HL-60/S4 treated with retinoic acid at 250 ng/mL for 4 days and 3 days (cell line): ENCODE measurements around the gene HADHB.
"Not testable (repeated sequence)": the region's sequence is repeated elsewhere in the genome, so short reads cannot be mapped to it uniquely, and the experiment has no call there.

Experiments
- in situ Hi-C: fragments of 300-500 bp; cut with MboI; formaldehyde crosslinking; loops from 2 replicates; pipeline ENCODE4 v1.7.0; 2022; ENCODE audit warnings: low sequenced_read_pairs

The HADHB gene

DNA sequence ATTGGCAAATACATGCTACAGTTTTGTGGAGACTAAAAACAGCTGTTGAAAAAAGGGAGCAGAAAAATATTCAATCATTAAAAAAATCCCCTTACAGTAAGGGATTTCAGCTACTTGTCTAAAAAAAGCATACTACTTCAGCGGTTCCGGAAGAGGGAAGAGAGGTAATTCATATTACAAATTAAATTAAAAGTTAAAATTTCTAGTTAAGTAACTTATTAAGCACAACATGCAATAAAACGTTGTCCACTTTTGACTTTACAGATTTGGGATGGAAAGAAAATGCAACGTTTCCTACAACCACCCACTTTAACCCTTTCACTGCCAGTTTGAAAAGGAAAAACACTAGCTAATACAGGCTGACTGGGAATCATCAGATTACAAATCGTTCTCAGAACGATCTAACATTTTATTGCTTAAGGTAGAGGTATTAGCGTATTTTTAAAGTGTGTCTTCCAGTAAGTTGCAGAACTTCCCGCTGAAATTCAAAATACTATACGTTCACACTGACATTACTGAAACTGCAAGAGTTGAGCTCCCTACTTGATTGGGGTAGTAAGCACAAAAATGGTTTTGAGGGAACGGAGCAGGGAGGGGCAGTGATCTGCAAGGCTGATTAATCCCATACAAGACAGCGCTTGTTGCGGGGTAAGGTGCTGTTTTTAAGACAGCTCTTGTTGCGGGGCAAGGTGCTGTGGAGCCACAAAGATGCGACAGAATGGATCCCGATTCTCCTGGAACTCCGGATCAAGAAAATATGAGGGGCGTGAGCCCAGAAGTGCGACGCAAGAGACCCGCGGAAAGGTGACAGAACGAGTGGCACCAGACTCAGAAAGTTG, 1.1 kb upstream of the HADHB start:
- in situ Hi-C loops: loop anchor here (25.0 kb wide), 1 partner anchor 219 kb away; no protein-coding TSS in a partner anchor

- in situ Hi-C loops: loop anchor here (25.0 kb wide), 1 partner anchor 217 kb away; no protein-coding TSS in a partner anchor
Observed at GRCh38 chr2:26245231-26245732, 543 bp downstream of the HADHB start.

DNA sequence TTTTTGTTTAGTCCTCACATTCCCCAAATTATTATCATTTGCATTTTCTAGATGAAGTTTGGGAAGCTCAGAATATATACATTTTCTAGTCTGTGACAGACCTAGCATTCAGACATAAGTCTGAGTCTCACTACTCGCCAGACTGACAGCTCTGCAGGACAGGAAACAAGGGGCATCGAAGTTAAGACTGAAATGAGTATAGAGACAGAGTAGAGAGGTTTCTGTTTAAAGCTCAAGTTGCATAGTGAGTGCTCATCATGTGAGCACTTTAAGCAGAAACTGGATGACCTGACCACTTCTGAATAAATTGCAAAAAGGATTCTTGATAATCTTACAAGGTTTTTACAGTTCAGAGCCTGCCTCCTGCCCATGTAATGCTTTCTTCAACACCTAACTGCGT, 1.1 kb downstream of the HADHB start:
- in situ Hi-C loops: loop anchor here (25.0 kb wide), 1 partner anchor 216 kb away; no protein-coding TSS in a partner anchor

DNA sequence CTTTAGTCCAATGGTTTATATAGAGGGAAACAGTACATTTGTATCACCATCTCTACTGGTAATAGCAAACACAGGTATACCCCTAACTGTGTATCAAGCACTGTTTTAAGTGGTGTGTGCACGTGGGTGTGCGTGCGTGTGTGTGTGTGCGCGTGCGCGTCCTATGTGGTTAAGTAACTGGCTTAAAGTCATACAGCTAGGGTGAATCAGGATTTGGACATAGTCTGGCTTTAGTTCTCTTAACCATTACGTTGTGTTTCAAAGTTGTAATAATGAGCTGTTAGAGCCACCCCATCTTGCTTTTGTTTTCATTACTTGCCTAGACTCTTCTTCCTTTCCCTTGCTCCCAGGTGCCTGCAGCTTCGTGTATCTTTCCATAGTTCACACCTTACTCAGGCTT, 2.1 kb downstream of the HADHB start:
- in situ Hi-C loops: loop anchor here (25.0 kb wide), 1 partner anchor 215 kb away; no protein-coding TSS in a partner anchor

DNA sequence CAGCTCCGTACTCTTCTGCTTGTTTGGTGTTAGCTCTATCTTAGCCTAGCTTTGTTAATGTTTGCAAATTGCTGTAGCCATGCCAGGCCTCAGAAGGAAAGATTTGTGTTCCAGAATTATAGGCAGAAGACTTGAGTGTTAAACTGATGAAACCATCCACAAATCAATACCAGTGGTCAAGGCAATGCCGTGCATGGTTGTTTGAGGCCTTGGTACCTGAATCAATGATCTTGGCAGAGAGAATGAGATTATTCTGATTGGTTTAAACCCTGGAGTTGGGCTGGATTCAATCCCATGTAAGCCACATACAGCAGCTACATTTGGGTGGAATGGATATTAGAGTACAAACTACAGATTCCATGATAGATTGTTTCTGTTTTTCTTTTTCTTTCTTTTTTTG, 4.9 kb downstream of the HADHB start:
- in situ Hi-C loops: loop anchor here (25.0 kb wide), 1 partner anchor 213 kb away; no protein-coding TSS in a partner anchor

- in situ Hi-C loops: no loop called here
Observed at GRCh38 chr2:26251893-26252292, 7.2 kb downstream of the HADHB start.

- in situ Hi-C loops: no loop called here
Observed at GRCh38 chr2:26255759-26256384, 11.1 kb downstream of the HADHB start.

DNA sequence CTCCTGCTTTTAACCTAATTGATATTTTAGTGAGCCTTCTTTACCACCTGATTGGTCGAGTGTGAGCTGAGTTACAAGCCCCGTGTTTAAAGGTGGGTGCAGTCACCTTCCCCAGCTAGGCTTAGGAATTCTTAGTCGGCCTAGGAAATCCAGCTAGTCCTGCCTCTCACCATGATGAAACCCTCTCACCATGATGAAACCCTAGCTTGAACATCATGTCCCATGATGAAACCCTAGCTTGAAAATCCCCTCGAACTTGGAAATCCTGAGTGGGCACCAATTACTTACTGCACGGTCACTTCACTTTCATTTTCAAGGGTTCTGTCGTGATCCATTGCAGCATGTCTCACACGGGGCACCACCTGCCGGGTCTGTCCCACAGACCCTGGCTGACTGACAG, 14.1 kb downstream of the HADHB start:
- in situ Hi-C loops: not testable (repeated sequence)

GRCh38 chr2:26268213-26268612, 23.5 kb downstream of the HADHB start:
- in situ Hi-C loops: no loop called here

- in situ Hi-C loops: not testable (repeated sequence)
Observed at GRCh38 chr2:26268670-26269385, 24.1 kb downstream of the HADHB start.

GRCh38 chr2:26269571-26270158, 24.9 kb downstream of the HADHB start:
- in situ Hi-C loops: no loop called here

DNA sequence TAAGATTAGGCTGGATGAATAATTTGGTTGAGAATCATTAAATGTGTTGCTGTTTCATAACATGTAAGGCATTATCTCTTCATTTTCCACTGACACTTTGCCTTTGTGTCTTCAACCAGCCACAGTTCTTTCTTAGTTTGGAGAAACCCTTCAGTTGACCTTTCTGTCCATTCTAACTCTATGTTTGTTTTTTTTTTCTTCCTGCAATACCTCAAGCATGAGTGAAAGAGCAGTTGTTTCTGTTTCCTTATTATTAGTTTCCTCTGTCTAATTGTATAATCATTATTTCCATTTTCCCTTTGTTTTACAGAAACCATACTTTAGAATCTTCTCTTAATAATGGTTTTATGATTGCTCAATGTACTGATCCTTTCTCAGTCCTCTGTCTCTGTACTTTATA, 25.6 kb downstream of the HADHB start:
- in situ Hi-C loops: no loop called here

DNA sequence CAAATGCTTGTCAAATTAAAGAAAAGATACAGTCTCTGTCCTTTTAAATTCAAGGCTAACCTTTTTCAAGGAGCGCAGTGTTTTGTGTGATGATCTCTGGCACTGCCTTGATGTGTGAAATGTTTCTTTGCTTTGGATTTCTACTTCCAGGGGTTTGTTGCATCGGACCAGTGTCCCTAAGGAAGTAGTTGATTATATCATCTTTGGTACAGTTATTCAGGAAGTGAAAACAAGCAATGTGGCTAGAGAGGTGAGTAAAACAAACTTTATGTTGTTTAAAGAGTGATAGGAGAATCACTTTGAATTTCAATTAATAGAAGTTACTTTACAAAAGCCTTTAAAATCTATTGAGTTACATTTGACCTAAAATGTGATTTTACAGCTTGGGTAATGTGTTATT, 28.8 kb downstream of the HADHB start:
- in situ Hi-C loops: no loop called here

DNA sequence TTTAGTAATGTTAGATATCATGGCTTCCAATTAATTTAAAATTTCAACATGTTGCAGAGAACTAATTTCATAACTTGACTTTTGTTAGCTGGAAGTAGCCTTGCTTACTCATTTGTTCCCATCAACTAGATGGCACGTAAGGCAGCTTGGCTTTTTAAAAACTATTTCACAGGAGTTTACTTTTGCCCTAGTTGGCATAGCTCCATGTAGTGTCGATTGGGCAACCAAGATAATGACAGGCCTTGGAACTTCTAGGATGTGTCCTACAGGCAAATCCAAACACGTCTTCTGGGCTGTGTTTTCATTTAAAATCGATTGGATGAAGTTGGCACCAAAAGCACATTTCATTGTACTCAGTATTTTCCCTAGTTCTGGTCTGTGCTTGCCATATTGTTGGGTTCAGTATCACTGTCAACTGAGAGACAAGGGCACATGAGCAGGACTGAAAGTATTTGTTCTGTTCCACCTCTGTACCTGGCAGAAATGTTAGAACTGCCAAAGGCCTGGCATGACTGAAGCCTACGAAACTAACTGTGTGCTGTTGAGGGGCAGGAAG, 29.4 kb downstream of the HADHB start:
- in situ Hi-C loops: no loop called here

GRCh38 chr2:26276484-26277227, 31.9 kb downstream of the HADHB start:
- in situ Hi-C loops: no loop called here

- in situ Hi-C loops: no loop called here
Observed at GRCh38 chr2:26279886-26280285, 35.1 kb downstream of the HADHB start.

GRCh38 chr2:26281226-26281625, 36.5 kb downstream of the HADHB start:
- in situ Hi-C loops: no loop called here

- in situ Hi-C loops: no loop called here
Observed at GRCh38 chr2:26283606-26284005, 38.9 kb downstream of the HADHB start.

DNA sequence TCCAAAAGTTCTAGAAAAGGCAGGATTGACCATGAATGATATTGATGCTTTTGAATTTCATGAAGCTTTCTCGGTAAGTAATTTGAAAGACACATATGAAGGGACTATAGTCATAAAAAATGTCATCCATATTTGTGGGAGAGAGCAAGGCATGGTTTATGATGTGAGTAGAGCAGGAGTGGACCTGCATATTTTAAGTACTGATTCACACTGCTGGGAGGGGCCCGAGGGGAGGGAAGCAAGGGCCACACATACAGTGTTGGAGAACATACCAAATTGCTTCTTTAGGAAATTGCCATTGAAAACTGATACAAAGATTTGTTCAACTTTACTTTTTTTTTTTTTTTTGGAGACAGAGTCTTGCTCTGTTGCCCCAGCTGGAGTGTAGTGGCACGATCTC, 39.4 kb downstream of the HADHB start:
- in situ Hi-C loops: no loop called here

- in situ Hi-C loops: no loop called here
Observed at GRCh38 chr2:26285931-26286330, 41.2 kb downstream of the HADHB start.
